ENCODE results near the gene AMMECR1.

DNA sequence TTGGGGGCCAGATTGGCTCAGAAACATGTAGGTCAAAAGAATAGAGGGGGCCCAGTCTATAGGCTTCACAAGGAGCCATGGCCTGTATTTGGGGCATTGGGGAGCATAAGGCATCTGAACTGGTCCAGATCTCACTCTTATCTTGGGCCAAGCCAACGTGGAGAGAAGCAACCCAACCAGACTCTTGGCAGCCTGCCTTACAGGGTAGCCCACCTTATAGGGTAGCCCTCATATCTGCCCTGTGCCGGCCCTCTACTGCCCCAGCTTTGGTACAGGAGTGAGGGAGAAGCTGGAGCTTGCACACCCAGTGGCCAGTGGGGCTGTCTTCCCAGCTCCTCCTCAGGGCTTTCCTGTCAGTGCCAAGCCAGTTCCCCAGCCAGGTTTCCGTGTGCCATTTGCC is 142.2 kb downstream of the AMMECR1 start:
- no peak for TF ChIP-seq EZH2 (IDR thresholded peaks at IDR 0.05; ENCODE audit: borderline replicate concordance, low read depth, low read length, severe bottlenecking)
- TF ChIP-seq, protein P1, sequence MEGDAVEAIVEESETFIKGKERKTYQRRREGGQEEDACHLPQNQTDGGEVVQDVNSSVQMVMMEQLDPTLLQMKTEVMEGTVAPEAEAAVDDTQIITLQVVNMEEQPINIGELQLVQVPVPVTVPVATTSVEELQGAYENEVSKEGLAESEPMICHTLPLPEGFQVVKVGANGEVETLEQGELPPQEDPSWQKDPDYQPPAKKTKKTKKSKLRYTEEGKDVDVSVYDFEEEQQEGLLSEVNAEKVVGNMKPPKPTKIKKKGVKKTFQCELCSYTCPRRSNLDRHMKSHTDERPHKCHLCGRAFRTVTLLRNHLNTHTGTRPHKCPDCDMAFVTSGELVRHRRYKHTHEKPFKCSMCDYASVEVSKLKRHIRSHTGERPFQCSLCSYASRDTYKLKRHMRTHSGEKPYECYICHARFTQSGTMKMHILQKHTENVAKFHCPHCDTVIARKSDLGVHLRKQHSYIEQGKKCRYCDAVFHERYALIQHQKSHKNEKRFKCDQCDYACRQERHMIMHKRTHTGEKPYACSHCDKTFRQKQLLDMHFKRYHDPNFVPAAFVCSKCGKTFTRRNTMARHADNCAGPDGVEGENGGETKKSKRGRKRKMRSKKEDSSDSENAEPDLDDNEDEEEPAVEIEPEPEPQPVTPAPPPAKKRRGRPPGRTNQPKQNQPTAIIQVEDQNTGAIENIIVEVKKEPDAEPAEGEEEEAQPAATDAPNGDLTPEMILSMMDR (IDR thresholded peaks at IDR 0.05; ENCODE audit: borderline replicate concordance, extremely low read depth, low read length, poor library complexity, severe bottlenecking): no peak
